ENCODE data around the gene ADAP1. TPM values are rescaled to one million over a fixed set of nuclear protein-coding genes. Genes with fewer than 3 reads are reported as not detected.
"Not testable (repeated sequence)": the region's sequence is repeated elsewhere in the genome, so short reads cannot be mapped to it uniquely, and the experiment has no call there.

ADAP1 gene
- total RNA-seq, 1 experiment from 2014 or later: 3.1 TPM

DNA sequence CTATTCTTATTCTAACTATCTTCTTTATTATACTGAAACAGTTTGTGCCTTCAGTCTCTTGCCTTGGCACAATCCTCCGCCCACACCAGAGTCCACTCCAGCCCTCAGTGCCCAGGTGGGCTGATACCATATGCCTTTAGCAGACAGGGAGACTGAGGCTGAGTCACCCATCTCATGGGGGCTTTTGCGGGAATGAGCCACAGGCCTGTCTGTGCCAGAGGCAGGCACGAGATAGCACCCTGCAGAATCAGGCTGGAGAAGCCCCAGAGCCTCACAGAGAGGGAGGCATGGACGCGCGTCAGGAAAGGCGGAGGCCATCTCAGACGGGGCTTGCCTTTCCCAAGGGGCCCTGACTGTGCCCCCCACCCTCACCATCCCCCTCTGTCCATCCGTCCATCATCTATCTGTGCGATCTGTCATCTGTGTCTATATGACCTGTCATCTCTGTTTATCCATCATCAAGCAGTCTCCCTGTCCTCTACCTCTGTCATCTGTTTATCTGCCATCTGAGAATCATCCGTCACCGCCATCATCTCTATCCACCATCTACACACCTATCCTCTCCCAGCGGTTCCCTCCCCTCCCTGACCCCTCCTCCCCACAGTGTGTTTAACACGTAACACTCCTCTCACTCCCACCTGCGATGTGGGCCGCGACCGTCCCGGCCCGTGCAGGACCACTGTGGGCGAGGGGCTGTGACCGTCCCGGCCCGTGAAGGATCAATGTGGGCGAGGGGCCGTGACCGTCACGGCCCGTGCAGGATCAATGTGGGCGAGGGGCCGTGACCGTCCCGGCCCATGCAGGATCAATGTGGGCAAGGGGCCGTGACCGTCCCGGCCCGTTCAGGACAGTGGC lies 7.3 kb upstream of the ADAP1 start:
- Histone ChIP-seq H3K4me3 (ENCODE audit: low read depth in 2 of 2, low read length in 2 of 2) (no peak overlapping the region), H3K27me3 (ENCODE audit: control insufficient read depth, insufficient read depth, low read length) (no peaks in the 10 kb centered on the region), H3K36me3 (ENCODE audit: control insufficient read depth, insufficient read depth, low read length) (no peaks in the 10 kb centered on the region), H3K4me1 (ENCODE audit: control insufficient read depth, insufficient read depth, low read length) (peaks cover 14% of the 10 kb centered on the region), H3K27ac (ENCODE audit: low read length) (no peak overlapping the region), H3K9me3 (ENCODE audit: control insufficient read depth, insufficient read depth, low read depth, low read length) (no peaks in the 10 kb centered on the region)
- DNase-seq (ENCODE audit: low read depth, low spot score) (no peak), ATAC-seq (no peak)
- CTCF ChIA-PET: no interaction called here
- in situ Hi-C loops (cut with HindIII; ENCODE audit: low pct_unique_long_range_greater_than_20kb, low sequenced_read_pairs): loop anchor here (25.0 kb wide), 1 partner anchor 176 kb away; a partner anchor contains a TSS
- BruUV-seq (replicated peaks): no TSS peak
- no peak for TF ChIP-seq TCF7L2 (IDR thresholded peaks at IDR 0.05; ENCODE audit: low read depth, low read length)
- TF ChIP-seq, protein P1, sequence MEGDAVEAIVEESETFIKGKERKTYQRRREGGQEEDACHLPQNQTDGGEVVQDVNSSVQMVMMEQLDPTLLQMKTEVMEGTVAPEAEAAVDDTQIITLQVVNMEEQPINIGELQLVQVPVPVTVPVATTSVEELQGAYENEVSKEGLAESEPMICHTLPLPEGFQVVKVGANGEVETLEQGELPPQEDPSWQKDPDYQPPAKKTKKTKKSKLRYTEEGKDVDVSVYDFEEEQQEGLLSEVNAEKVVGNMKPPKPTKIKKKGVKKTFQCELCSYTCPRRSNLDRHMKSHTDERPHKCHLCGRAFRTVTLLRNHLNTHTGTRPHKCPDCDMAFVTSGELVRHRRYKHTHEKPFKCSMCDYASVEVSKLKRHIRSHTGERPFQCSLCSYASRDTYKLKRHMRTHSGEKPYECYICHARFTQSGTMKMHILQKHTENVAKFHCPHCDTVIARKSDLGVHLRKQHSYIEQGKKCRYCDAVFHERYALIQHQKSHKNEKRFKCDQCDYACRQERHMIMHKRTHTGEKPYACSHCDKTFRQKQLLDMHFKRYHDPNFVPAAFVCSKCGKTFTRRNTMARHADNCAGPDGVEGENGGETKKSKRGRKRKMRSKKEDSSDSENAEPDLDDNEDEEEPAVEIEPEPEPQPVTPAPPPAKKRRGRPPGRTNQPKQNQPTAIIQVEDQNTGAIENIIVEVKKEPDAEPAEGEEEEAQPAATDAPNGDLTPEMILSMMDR (IDR thresholded peaks at IDR 0.05): no peak
- intact Hi-C loops (cut with micrococcal nuclease; ENCODE audit: unreplicated experiment): no loop called here
- POLR2A ChIA-PET: no interaction called here

DNA sequence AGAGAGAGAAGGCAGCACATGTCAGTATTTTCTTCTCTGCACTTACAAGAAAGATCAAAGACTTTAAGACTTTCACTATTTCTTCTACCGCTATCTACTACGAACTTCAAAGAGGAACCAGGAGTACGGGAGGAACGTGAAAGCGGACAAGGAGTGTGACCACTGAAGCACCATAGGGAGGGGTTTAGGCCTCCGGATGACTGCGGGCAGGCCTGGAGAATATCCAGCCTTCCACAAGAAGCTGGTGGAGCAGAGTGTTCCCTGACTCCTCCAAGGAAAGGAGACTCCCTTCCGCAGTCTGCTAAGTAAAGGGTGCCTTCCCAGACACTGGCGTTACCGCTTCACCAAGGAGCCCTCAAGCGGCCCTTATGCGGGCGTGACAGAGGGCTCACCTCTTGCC lies 6.5 kb upstream of the ADAP1 start:
- in situ Hi-C loops (cut with HindIII; ENCODE audit: low pct_unique_long_range_greater_than_20kb, low sequenced_read_pairs): loop anchor here (25.0 kb wide), 1 partner anchor 176 kb away; a partner anchor contains a TSS
- ATAC-seq; H3K36me3 ChIP-seq (ENCODE audit: control insufficient read depth, insufficient read depth, low read length); POLR2A ChIA-PET; DNase-seq (ENCODE audit: low read depth, low spot score); H3K27ac ChIP-seq (ENCODE audit: low read length); H3K9me3 ChIP-seq (ENCODE audit: control insufficient read depth, insufficient read depth, low read depth, low read length); intact Hi-C loops (cut with micrococcal nuclease; ENCODE audit: unreplicated experiment); BruUV-seq (replicated peaks); H3K27me3 ChIP-seq (ENCODE audit: control insufficient read depth, insufficient read depth, low read length); CTCF ChIA-PET; H3K4me1 ChIP-seq (ENCODE audit: control insufficient read depth, insufficient read depth, low read length); H3K4me3 ChIP-seq (ENCODE audit: low read depth in 2 of 2, low read length in 2 of 2): not testable (repeated sequence)

DNA sequence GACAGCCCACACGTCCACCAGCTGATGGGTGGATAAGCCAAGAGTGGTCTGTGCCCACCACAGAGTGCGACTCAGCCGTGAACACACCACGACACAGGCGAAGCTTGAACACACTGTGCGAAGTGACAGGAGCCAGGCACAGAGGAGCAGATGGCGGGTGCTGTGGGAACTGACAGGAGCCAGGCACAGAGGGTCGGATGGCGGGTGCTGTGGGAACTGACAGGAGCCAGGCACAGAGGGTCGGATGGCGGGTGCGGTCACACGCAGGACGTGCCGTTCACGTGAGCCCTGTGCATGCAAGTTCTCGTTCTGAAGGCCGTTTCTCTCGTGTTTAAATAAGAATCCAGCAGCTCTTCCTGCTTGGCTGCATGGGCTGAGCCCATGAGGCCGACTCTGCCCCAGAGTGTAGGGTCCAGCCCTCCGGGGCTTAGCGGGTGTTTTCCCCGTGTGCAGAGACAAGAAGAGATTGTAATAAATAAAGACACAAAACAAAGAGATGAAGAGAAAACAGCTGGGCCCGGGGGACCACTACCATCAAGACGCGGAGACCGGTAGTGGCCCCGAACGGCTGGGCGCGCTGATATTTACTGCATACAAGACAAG lies 5.9 kb upstream of the ADAP1 start:
- in situ Hi-C loops (cut with HindIII; ENCODE audit: low pct_unique_long_range_greater_than_20kb, low sequenced_read_pairs) (loop anchor here (25.0 kb wide), 1 partner anchor 177 kb away; a partner anchor contains a TSS), intact Hi-C loops (cut with micrococcal nuclease; ENCODE audit: unreplicated experiment) (no loop called here)
- ChIA-PET CTCF (interaction anchor here (0.6 kb wide), 1 partner anchor 9 kb away, joined by 3 read pairs; no protein-coding TSS in a partner anchor), POLR2A (no interaction called here)
- no TSS peak for BruUV-seq (replicated peaks)
- ATAC-seq (no peak), DNase-seq (ENCODE audit: low read depth, low spot score) (no peak)
- Histone ChIP-seq H3K36me3 (ENCODE audit: control insufficient read depth, insufficient read depth, low read length) (no peaks in the 10 kb centered on the region), H3K4me3 (ENCODE audit: low read depth in 2 of 2, low read length in 2 of 2) (no peak overlapping the region), H3K9me3 (ENCODE audit: control insufficient read depth, insufficient read depth, low read depth, low read length) (no peaks in the 10 kb centered on the region), H3K4me1 (ENCODE audit: control insufficient read depth, insufficient read depth, low read length) (0 out of 2 replicates have a peak, but pooled peaks cover 5% of the 10 kb centered on the region), H3K27ac (ENCODE audit: low read length) (no peak overlapping the region), H3K27me3 (ENCODE audit: control insufficient read depth, insufficient read depth, low read length) (no peaks in the 10 kb centered on the region)
- TF ChIP-seq, protein P1 (IDR thresholded peaks at IDR 0.05): no peak
- TF ChIP-seq TCF7L2 (IDR thresholded peaks at IDR 0.05; ENCODE audit: low read depth, low read length) (no peak), POLR2AphosphoS5 (IDR thresholded peaks at IDR 0.05; ENCODE audit: low read depth, low read length) (no peak), SIN3A (IDR thresholded peaks at IDR 0.05; ENCODE audit: borderline replicate concordance, insufficient read depth, low read depth, low read length) (no peak)
- TF ChIP-seq, protein P2, sequence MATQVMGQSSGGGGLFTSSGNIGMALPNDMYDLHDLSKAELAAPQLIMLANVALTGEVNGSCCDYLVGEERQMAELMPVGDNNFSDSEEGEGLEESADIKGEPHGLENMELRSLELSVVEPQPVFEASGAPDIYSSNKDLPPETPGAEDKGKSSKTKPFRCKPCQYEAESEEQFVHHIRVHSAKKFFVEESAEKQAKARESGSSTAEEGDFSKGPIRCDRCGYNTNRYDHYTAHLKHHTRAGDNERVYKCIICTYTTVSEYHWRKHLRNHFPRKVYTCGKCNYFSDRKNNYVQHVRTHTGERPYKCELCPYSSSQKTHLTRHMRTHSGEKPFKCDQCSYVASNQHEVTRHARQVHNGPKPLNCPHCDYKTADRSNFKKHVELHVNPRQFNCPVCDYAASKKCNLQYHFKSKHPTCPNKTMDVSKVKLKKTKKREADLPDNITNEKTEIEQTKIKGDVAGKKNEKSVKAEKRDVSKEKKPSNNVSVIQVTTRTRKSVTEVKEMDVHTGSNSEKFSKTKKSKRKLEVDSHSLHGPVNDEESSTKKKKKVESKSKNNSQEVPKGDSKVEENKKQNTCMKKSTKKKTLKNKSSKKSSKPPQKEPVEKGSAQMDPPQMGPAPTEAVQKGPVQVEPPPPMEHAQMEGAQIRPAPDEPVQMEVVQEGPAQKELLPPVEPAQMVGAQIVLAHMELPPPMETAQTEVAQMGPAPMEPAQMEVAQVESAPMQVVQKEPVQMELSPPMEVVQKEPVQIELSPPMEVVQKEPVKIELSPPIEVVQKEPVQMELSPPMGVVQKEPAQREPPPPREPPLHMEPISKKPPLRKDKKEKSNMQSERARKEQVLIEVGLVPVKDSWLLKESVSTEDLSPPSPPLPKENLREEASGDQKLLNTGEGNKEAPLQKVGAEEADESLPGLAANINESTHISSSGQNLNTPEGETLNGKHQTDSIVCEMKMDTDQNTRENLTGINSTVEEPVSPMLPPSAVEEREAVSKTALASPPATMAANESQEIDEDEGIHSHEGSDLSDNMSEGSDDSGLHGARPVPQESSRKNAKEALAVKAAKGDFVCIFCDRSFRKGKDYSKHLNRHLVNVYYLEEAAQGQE (IDR thresholded peaks at IDR 0.05; ENCODE audit: insufficient read depth in 1 of 2, low read depth in 2 of 2, low read length in 1 of 2): no peak

DNA sequence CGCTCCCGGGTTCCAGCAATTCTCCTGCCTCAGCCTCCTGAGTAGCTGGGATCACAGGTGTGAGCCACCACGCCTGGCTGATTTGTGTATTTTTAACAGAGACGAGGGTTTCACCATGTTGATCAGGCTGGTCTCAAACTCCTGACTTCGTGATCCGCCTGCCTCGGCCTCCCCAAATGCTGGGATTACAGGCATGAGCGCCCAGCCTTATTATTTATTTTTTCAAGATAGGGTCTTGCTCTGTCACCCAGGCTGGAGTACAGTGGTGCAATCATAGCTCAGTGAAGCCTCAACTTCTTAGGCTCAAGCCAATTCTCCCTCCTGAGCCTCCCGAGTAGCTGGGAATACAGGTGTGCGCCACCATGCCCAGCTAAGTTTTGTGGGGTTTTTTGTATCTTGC lies 5.3 kb upstream of the ADAP1 start:
- H3K27me3 ChIP-seq (ENCODE audit: control insufficient read depth, insufficient read depth, low read length); H3K27ac ChIP-seq (ENCODE audit: low read length); BruUV-seq (replicated peaks); DNase-seq (ENCODE audit: low read depth, low spot score); H3K9me3 ChIP-seq (ENCODE audit: control insufficient read depth, insufficient read depth, low read depth, low read length); H3K36me3 ChIP-seq (ENCODE audit: control insufficient read depth, insufficient read depth, low read length); ATAC-seq; H3K4me1 ChIP-seq (ENCODE audit: control insufficient read depth, insufficient read depth, low read length); intact Hi-C loops (cut with micrococcal nuclease; ENCODE audit: unreplicated experiment); H3K4me3 ChIP-seq (ENCODE audit: low read depth in 2 of 2, low read length in 2 of 2): not testable (repeated sequence)
- ChIA-PET POLR2A (interaction anchor here (0.6 kb wide), 1 partner anchor 63 kb away, joined by 3 read pairs; no protein-coding TSS in a partner anchor), CTCF (interaction anchor here (0.6 kb wide), 1 partner anchor 8 kb away, joined by 3 read pairs; no protein-coding TSS in a partner anchor)
- in situ Hi-C loops (cut with HindIII; ENCODE audit: low pct_unique_long_range_greater_than_20kb, low sequenced_read_pairs): loop anchor here (25.0 kb wide), 1 partner anchor 178 kb away; a partner anchor contains a TSS
